ENCODE measurements around the gene NMRAL1.

NMRAL1 gene

GRCh38 chr16:4450430-4450829 lies 24.0 kb downstream of the NMRAL1 start:
- Mint-ChIP-seq H3K27ac (no peak overlapping the region), H3K4me1 (ENCODE audit: low read depth in 2 of 2) (peaks cover 0 to 2% of the 10 kb centered on the region in 2 donors), H3K4me3 (no peak overlapping the region), H3K27me3 (no peaks in the 10 kb centered on the region), H3K36me3 (ENCODE audit: insufficient read depth) (peaks cover 76% of the 10 kb centered on the region), H3K9me3 (no peaks in the 10 kb centered on the region)
- no peak for ATAC-seq (replicated peaks)
- DNase-seq = no peak

GRCh38 chr16:4443986-4444385 lies 30.4 kb downstream of the NMRAL1 start:
- ATAC-seq (replicated peaks) (no peak), DNase-seq (no peak)
- Mint-ChIP-seq H3K4me3 (no peak overlapping the region), H3K36me3 (ENCODE audit: insufficient read depth) (peaks cover 89% of the 10 kb centered on the region), H3K27me3 (no peaks in the 10 kb centered on the region), H3K9me3 (no peaks in the 10 kb centered on the region), H3K27ac (peak overlapping the region in 1 of 2 donors; percentile 38), H3K4me1 (ENCODE audit: low read depth in 2 of 2) (peaks cover 0 to 2% of the 10 kb centered on the region in 2 donors)

- no peaks in the 10 kb centered on the region for H3K27me3 Mint-ChIP-seq
- H3K9me3 Mint-ChIP-seq = no peaks in the 10 kb centered on the region
- no peak overlapping the region for H3K4me3 Mint-ChIP-seq
- H3K27ac Mint-ChIP-seq = no peak overlapping the region
- ATAC-seq (replicated peaks) (no peak), DNase-seq (no peak)
- peaks cover 0 to 2% of the 10 kb centered on the region in 2 donors for H3K4me1 Mint-ChIP-seq (ENCODE audit: low read depth in 2 of 2)
- H3K36me3 Mint-ChIP-seq (ENCODE audit: insufficient read depth) = peaks cover 89% of the 10 kb centered on the region
Measured at GRCh38 chr16:4443271-4443670, 31.2 kb downstream of the NMRAL1 start.

GRCh38 chr16:4442371-4442770 lies 32.1 kb downstream of the NMRAL1 start:
- no peaks in the 10 kb centered on the region for H3K27me3 Mint-ChIP-seq
- ATAC-seq (replicated peaks) (no peak), DNase-seq (no peak)
- no peak overlapping the region for H3K27ac Mint-ChIP-seq
- no peaks in the 10 kb centered on the region for H3K9me3 Mint-ChIP-seq
- H3K4me3 Mint-ChIP-seq = no peak overlapping the region
- peaks cover 0 to 2% of the 10 kb centered on the region in 2 donors for H3K4me1 Mint-ChIP-seq (ENCODE audit: low read depth in 2 of 2)
- peaks cover 89% of the 10 kb centered on the region for H3K36me3 Mint-ChIP-seq (ENCODE audit: insufficient read depth)

GRCh38 chr16:4437366-4437765 lies 37.1 kb downstream of the NMRAL1 start:
- ATAC-seq (replicated peaks) = no peak
- no peak for DNase-seq
- H3K4me1 Mint-ChIP-seq (ENCODE audit: low read depth in 2 of 2) = peaks cover 3% of the 10 kb centered on the region in 2 donors
- no peaks in the 10 kb centered on the region for H3K9me3 Mint-ChIP-seq
- no peak overlapping the region for H3K27ac Mint-ChIP-seq
- no peak overlapping the region for H3K4me3 Mint-ChIP-seq
- no peaks in the 10 kb centered on the region for H3K27me3 Mint-ChIP-seq
- peaks cover 71% of the 10 kb centered on the region for H3K36me3 Mint-ChIP-seq (ENCODE audit: insufficient read depth)

GRCh38 chr16:4435337-4436067 lies 38.9 kb downstream of the NMRAL1 start:
- Mint-ChIP-seq H3K27ac (no peak overlapping the region), H3K4me1 (ENCODE audit: low read depth in 2 of 2) (peaks cover 3% of the 10 kb centered on the region in 2 donors), H3K36me3 (ENCODE audit: insufficient read depth) (peaks cover 64% of the 10 kb centered on the region), H3K4me3 (no peak overlapping the region), H3K27me3 (no peaks in the 10 kb centered on the region), H3K9me3 (no peaks in the 10 kb centered on the region)
- DNase-seq = no peak
- no peak for ATAC-seq (replicated peaks)

- Mint-ChIP-seq H3K36me3 (ENCODE audit: insufficient read depth) (peaks cover 57% of the 10 kb centered on the region), H3K4me3 (no peak overlapping the region), H3K27me3 (no peaks in the 10 kb centered on the region), H3K27ac (peak overlapping the region in 1 of 2 donors; percentile 69), H3K9me3 (no peaks in the 10 kb centered on the region), H3K4me1 (ENCODE audit: low read depth in 2 of 2) (peaks cover 3% of the 10 kb centered on the region in 2 donors)
- DNase-seq (no peak), ATAC-seq (replicated peaks) (no peak)
Measured at GRCh38 chr16:4433914-4434787, 40.3 kb downstream of the NMRAL1 start.

- Mint-ChIP-seq H3K27me3 (no peaks in the 10 kb centered on the region), H3K27ac (no peak overlapping the region), H3K4me3 (no peak overlapping the region), H3K4me1 (ENCODE audit: low read depth in 2 of 2) (peaks cover 3 to 7% of the 10 kb centered on the region in 2 donors), H3K9me3 (no peaks in the 10 kb centered on the region), H3K36me3 (ENCODE audit: insufficient read depth) (peaks cover 58% of the 10 kb centered on the region)
- ATAC-seq (replicated peaks) (no peak), DNase-seq (no peak)
Measured at GRCh38 chr16:4433228-4433627, 41.2 kb downstream of the NMRAL1 start.

- Mint-ChIP-seq H3K36me3 (ENCODE audit: insufficient read depth) (peaks cover 50% of the 10 kb centered on the region), H3K27ac (peak overlapping the region in 1 of 2 donors; percentile 22), H3K27me3 (no peaks in the 10 kb centered on the region), H3K4me3 (no peak overlapping the region), H3K9me3 (no peaks in the 10 kb centered on the region), H3K4me1 (ENCODE audit: low read depth in 2 of 2) (peaks cover 16 to 21% of the 10 kb centered on the region in 2 donors)
- DNase-seq = no peak
- no peak for ATAC-seq (replicated peaks)
Measured at GRCh38 chr16:4431023-4431422, 43.4 kb downstream of the NMRAL1 start.

- ATAC-seq (replicated peaks) (no peak), DNase-seq (no peak)
- H3K4me1 Mint-ChIP-seq (ENCODE audit: low read depth in 2 of 2) = peaks cover 20 to 21% of the 10 kb centered on the region in 2 donors
- H3K36me3 Mint-ChIP-seq (ENCODE audit: insufficient read depth) = peaks cover 42% of the 10 kb centered on the region
- H3K27me3 Mint-ChIP-seq = no peaks in the 10 kb centered on the region
- H3K27ac Mint-ChIP-seq = peak overlapping the region; percentile 46 to 82
- no peaks in the 10 kb centered on the region for H3K9me3 Mint-ChIP-seq
- no peak overlapping the region for H3K4me3 Mint-ChIP-seq
Measured at GRCh38 chr16:4428500-4428899, 45.9 kb downstream of the NMRAL1 start.

- Mint-ChIP-seq H3K27ac (peak overlapping the region; percentile 98 to 99), H3K4me3 (peak overlapping the region; percentile 85 to 92), H3K9me3 (no peaks in the 10 kb centered on the region), H3K4me1 (ENCODE audit: low read depth in 2 of 2) (peaks cover 18 to 20% of the 10 kb centered on the region in 2 donors), H3K27me3 (no peaks in the 10 kb centered on the region), H3K36me3 (ENCODE audit: insufficient read depth) (peaks cover 41% of the 10 kb centered on the region)
- ATAC-seq (replicated peaks) = no peak
- no peak for DNase-seq
Measured at GRCh38 chr16:4426722-4427372, 47.6 kb downstream of the NMRAL1 start.

- H3K36me3 Mint-ChIP-seq (ENCODE audit: insufficient read depth) = peaks cover 36% of the 10 kb centered on the region
- no peaks in the 10 kb centered on the region for H3K9me3 Mint-ChIP-seq
- H3K27me3 Mint-ChIP-seq = no peaks in the 10 kb centered on the region
- DNase-seq = no peak
- H3K4me3 Mint-ChIP-seq = peak overlapping the region; percentile 85 to 92
- peaks cover 18 to 20% of the 10 kb centered on the region in 2 donors for H3K4me1 Mint-ChIP-seq (ENCODE audit: low read depth in 2 of 2)
- H3K27ac Mint-ChIP-seq = peak overlapping the region; percentile 98 to 99
- peak; percentile 58 for ATAC-seq (replicated peaks)
Measured at GRCh38 chr16:4426021-4426684, 48.3 kb downstream of the NMRAL1 start.

Measured in effector memory CD8-positive, alpha-beta T cell (primary cell).